Measurements from ENCODE around the gene SDK2. TPM values are rescaled to one million over a fixed set of nuclear protein-coding genes. Genes with fewer than 3 reads are reported as not detected.

The SDK2 gene
- total RNA-seq, 3 donors from 2014 or later (not counting 1 experiment from before 2014, with no cell fraction given), result 0.41 to 0.90 (median 0.49) TPM

GRCh38 chr17:73465953-73466230 is 178.4 kb downstream of the SDK2 start:
- WGBS (ENCODE audit: insufficient coverage), result 88% methylated on average over 2 of the region's 2 CpGs
- Histone ChIP-seq H3K4me1 (ENCODE audit: control insufficient read depth, insufficient read depth, low read length) (peaks cover 7% of the 10 kb centered on the region), H3K27me3 (ENCODE audit: control insufficient read depth, insufficient read depth, low read length) (no peaks in the 10 kb centered on the region), H3K4me3 (ENCODE audit: low read length) (no peak overlapping the region), H3K9me3 (ENCODE audit: control insufficient read depth, insufficient read depth, low read length) (no peaks in the 10 kb centered on the region), H3K27ac (ENCODE audit: low read length) (no peak overlapping the region), H3K36me3 (ENCODE audit: control insufficient read depth, insufficient read depth, low read length) (no peaks in the 10 kb centered on the region)
- Mint-ChIP-seq H3K36me3 (no peaks in the 10 kb centered on the region), H3K27ac (no peak overlapping the region), H3K4me1 (no peaks in the 10 kb centered on the region), H3K4me3 (no peak overlapping the region), H3K9me3 (no peaks in the 10 kb centered on the region), H3K27me3 (ENCODE audit: low read depth in 2 of 2) (peaks cover 0 to 9% of the 10 kb centered on the region in 2 donors)
- no peak for DNase-seq
- no peak for ATAC-seq
- intact Hi-C loops (cut with micrococcal nuclease), result no loop called here
- TF ChIP-seq CTCF (IDR thresholded peaks at IDR 0.05), result no peak

GRCh38 chr17:73465130-73465952 is 178.9 kb downstream of the SDK2 start:
- Mint-ChIP-seq H3K27ac (no peak overlapping the region), H3K4me1 (no peaks in the 10 kb centered on the region), H3K27me3 (ENCODE audit: low read depth in 2 of 2) (peaks cover 0 to 9% of the 10 kb centered on the region in 2 donors), H3K4me3 (no peak overlapping the region), H3K9me3 (no peaks in the 10 kb centered on the region), H3K36me3 (no peaks in the 10 kb centered on the region)
- Histone ChIP-seq H3K27me3 (ENCODE audit: control insufficient read depth, insufficient read depth, low read length) (no peaks in the 10 kb centered on the region), H3K27ac (ENCODE audit: low read length) (no peak overlapping the region), H3K4me3 (ENCODE audit: low read length) (no peak overlapping the region), H3K4me1 (ENCODE audit: control insufficient read depth, insufficient read depth, low read length) (peaks cover 7% of the 10 kb centered on the region), H3K36me3 (ENCODE audit: control insufficient read depth, insufficient read depth, low read length) (no peaks in the 10 kb centered on the region), H3K9me3 (ENCODE audit: control insufficient read depth, insufficient read depth, low read length) (no peaks in the 10 kb centered on the region)
- DNase-seq (no peak), ATAC-seq (no peak)
- intact Hi-C loops (cut with micrococcal nuclease), result no loop called here
- TF ChIP-seq CTCF (IDR thresholded peaks at IDR 0.05), result no peak
- 76% methylated on average over 4 of the region's 9 CpGs for WGBS (ENCODE audit: insufficient coverage)

GRCh38 chr17:73464447-73464846 is 179.8 kb downstream of the SDK2 start:
- H3K9me3 ChIP-seq (ENCODE audit: control insufficient read depth, insufficient read depth, low read length), result no peaks in the 10 kb centered on the region
- H3K4me3 Mint-ChIP-seq, result no peak overlapping the region
- no peaks in the 10 kb centered on the region for H3K36me3 Mint-ChIP-seq
- no peak overlapping the region for H3K4me3 ChIP-seq (ENCODE audit: low read length)
- ATAC-seq (no peak), DNase-seq (no peak)
- H3K27ac Mint-ChIP-seq, result no peak overlapping the region
- no peak for TF ChIP-seq CTCF (IDR thresholded peaks at IDR 0.05)
- WGBS (ENCODE audit: insufficient coverage), result 88% methylated on average over 4 of the region's 4 CpGs
- no peaks in the 10 kb centered on the region for H3K36me3 ChIP-seq (ENCODE audit: control insufficient read depth, insufficient read depth, low read length)
- peaks cover 0 to 9% of the 10 kb centered on the region in 2 donors for H3K27me3 Mint-ChIP-seq (ENCODE audit: low read depth in 2 of 2)
- intact Hi-C loops (cut with micrococcal nuclease), result no loop called here
- H3K4me1 ChIP-seq (ENCODE audit: control insufficient read depth, insufficient read depth, low read length), result peaks cover 7% of the 10 kb centered on the region
- no peak overlapping the region for H3K27ac ChIP-seq (ENCODE audit: low read length)
- no peaks in the 10 kb centered on the region for H3K27me3 ChIP-seq (ENCODE audit: control insufficient read depth, insufficient read depth, low read length)
- no peaks in the 10 kb centered on the region for H3K4me1 Mint-ChIP-seq
- no peaks in the 10 kb centered on the region for H3K9me3 Mint-ChIP-seq

GRCh38 chr17:73463821-73464220 is 180.4 kb downstream of the SDK2 start:
- 46% methylated on average over 4 of the region's 5 CpGs for WGBS (ENCODE audit: insufficient coverage)
- Mint-ChIP-seq H3K27ac (no peak overlapping the region), H3K36me3 (no peaks in the 10 kb centered on the region), H3K4me1 (no peaks in the 10 kb centered on the region), H3K27me3 (ENCODE audit: low read depth in 2 of 2) (peaks cover 0 to 9% of the 10 kb centered on the region in 2 donors), H3K9me3 (no peaks in the 10 kb centered on the region), H3K4me3 (no peak overlapping the region)
- H3K27me3 ChIP-seq (ENCODE audit: control insufficient read depth, insufficient read depth, low read length), result no peaks in the 10 kb centered on the region
- no peaks in the 10 kb centered on the region for H3K9me3 ChIP-seq (ENCODE audit: control insufficient read depth, insufficient read depth, low read length)
- H3K4me3 ChIP-seq (ENCODE audit: low read length), result no peak overlapping the region
- no peak for DNase-seq
- H3K36me3 ChIP-seq (ENCODE audit: control insufficient read depth, insufficient read depth, low read length), result no peaks in the 10 kb centered on the region
- H3K27ac ChIP-seq (ENCODE audit: low read length), result no peak overlapping the region
- TF ChIP-seq CTCF (IDR thresholded peaks at IDR 0.05), result no peak
- intact Hi-C loops (cut with micrococcal nuclease), result no loop called here
- H3K4me1 ChIP-seq (ENCODE audit: control insufficient read depth, insufficient read depth, low read length), result peaks cover 7% of the 10 kb centered on the region
- no peak for ATAC-seq
